Upper lobe of right lung (tissue), 1 donor: Measurements from ENCODE around the gene PRKCZ. TPM values are rescaled to one million over a fixed set of nuclear protein-coding genes. Genes with fewer than 3 reads are reported as not detected.

Experiments used
- ATAC-seq: fragments of 200-7000 bp; cut with Tn5 transposase; one replicate; pipeline ENCODE4 v1.9.1; 2020; ENCODE audit warnings: mild to moderate bottlenecking, moderate library complexity
- DNase-seq: peaks from one replicate; pipeline ENCODE4 v3.0.0-alpha.2; 2020
- H3K27ac ChIP-seq: fragments of 200-600 bp; one replicate; pipeline ENCODE4 v1.8.0; 2022
- H3K27me3 ChIP-seq: fragments of 200-600 bp; one replicate; pipeline ENCODE4 v1.8.0; 2022; ENCODE audit warnings: mild to moderate bottlenecking
- H3K36me3 ChIP-seq: fragments of 200-600 bp; one replicate; pipeline ENCODE4 v1.8.0; 2022
- H3K4me1 ChIP-seq: fragments of 200-600 bp; one replicate; pipeline ENCODE4 v1.8.0; 2022
- H3K4me3 ChIP-seq: fragments of 200-600 bp; one replicate; pipeline ENCODE4 v1.8.0; 2022; ENCODE audit warnings: mild to moderate bottlenecking
- H3K9me3 ChIP-seq: fragments of 200-600 bp; one replicate; pipeline ENCODE4 v1.8.0; 2022
- CTCF ChIP-seq: fragments of 200-600 bp; IDR thresholded peaks from one replicate; pipeline ENCODE4 v1.8.0; 2022; ENCODE audit warnings: antibody characterized with exemption
- intact Hi-C: fragments of 100-400 bp; cut with DNase I; formaldehyde crosslinking; loops from one replicate; pipeline ENCODE4 v1.11.0; 2022
- total RNA-seq: library from RNA; stranded (reverse); fragmentation: NEBNext Ultra II Directional; extraction: Animal tissue kit (Norgen Biotek cat#: 25700); gene quantifications from one replicate; pipeline ENCODE4 v1.2.1, GENCODE V29; 2021
- donor health status: DM: no; HTN: yes; CAD: no; lungs with severe emphysema.

The PRKCZ gene
- total RNA-seq, 1 donor from 2014 or later: 121 TPM

- peak overlapping the region; percentile 58 for H3K27ac ChIP-seq
- intact Hi-C loops: no loop called here
- H3K4me1 ChIP-seq: peaks cover 28% of the 10 kb centered on the region
- no peaks in the 10 kb centered on the region for H3K9me3 ChIP-seq
- H3K4me3 ChIP-seq: no peak overlapping the region
- no peak for ATAC-seq
- H3K36me3 ChIP-seq: no peaks in the 10 kb centered on the region
- H3K27me3 ChIP-seq: peaks cover 3% of the 10 kb centered on the region
- DNase-seq: no peak
- no peak for TF ChIP-seq CTCF
These were observed 4.6 kb upstream of the PRKCZ start for GRCh38 chr1:2045468-2046173.

- H3K27me3 ChIP-seq: peaks cover 3% of the 10 kb centered on the region
- no peaks in the 10 kb centered on the region for H3K36me3 ChIP-seq
- no peak overlapping the region for H3K4me3 ChIP-seq
- peaks cover 28% of the 10 kb centered on the region for H3K4me1 ChIP-seq
- ATAC-seq (peak; percentile 55), DNase-seq (peak; percentile 93)
- intact Hi-C loops: no loop called here
- no peaks in the 10 kb centered on the region for H3K9me3 ChIP-seq
- H3K27ac ChIP-seq: peak overlapping the region; percentile 58
- peak; percentile 73 for TF ChIP-seq CTCF
These were observed 3.9 kb upstream of the PRKCZ start for GRCh38 chr1:2046174-2046917.

GRCh38 chr1:2046953-2047748 lies 3.1 kb upstream of the PRKCZ start:
- peaks cover 28% of the 10 kb centered on the region for H3K4me1 ChIP-seq
- H3K27me3 ChIP-seq: peaks cover 3% of the 10 kb centered on the region
- H3K9me3 ChIP-seq: no peaks in the 10 kb centered on the region
- DNase-seq (no peak), ATAC-seq (no peak)
- H3K4me3 ChIP-seq: no peak overlapping the region
- no peak for TF ChIP-seq CTCF
- intact Hi-C loops: no loop called here
- no peaks in the 10 kb centered on the region for H3K36me3 ChIP-seq
- no peak overlapping the region for H3K27ac ChIP-seq

- ATAC-seq (no peak), DNase-seq (no peak)
- TF ChIP-seq CTCF: no peak
- Histone ChIP-seq H3K27ac (no peak overlapping the region), H3K27me3 (peaks cover 3% of the 10 kb centered on the region), H3K36me3 (no peaks in the 10 kb centered on the region), H3K9me3 (no peaks in the 10 kb centered on the region), H3K4me1 (peaks cover 28% of the 10 kb centered on the region), H3K4me3 (no peak overlapping the region)
- intact Hi-C loops: no loop called here
These were observed 2.2 kb upstream of the PRKCZ start for GRCh38 chr1:2047749-2048729.

- Histone ChIP-seq H3K4me1 (peaks cover 28% of the 10 kb centered on the region), H3K9me3 (no peaks in the 10 kb centered on the region), H3K27me3 (peaks cover 3% of the 10 kb centered on the region), H3K4me3 (peak overlapping the region; percentile 63), H3K27ac (peak overlapping the region; percentile 84), H3K36me3 (no peaks in the 10 kb centered on the region)
- peak; percentile 31 for TF ChIP-seq CTCF
- DNase-seq (peak; percentile 81), ATAC-seq (peak; percentile 27)
- intact Hi-C loops: no loop called here
These were observed 940 bp upstream of the PRKCZ start for GRCh38 chr1:2049225-2049717.
